ENCODE measurements around the gene FLNB.

The FLNB gene

GRCh38 chr3:58025406-58025805 lies 17.2 kb downstream of the FLNB start:
- Histone ChIP-seq H3K9ac (ENCODE audit: low read depth, low read length) (no peak overlapping the region), H3K27me3 (ENCODE audit: insufficient read depth, low read length) (no peaks in the 10 kb centered on the region), H3K36me3 (ENCODE audit: insufficient read depth, low read length) (no peaks in the 10 kb centered on the region), H3K4me3 (ENCODE audit: low read length) (no peak overlapping the region), H3K4me1 (ENCODE audit: insufficient read depth, low read length) (peaks cover 63% of the 10 kb centered on the region), H3K27ac (ENCODE audit: low read depth, low read length) (no peak overlapping the region; the same call in 1 of the 2 replicates), H3K9me3 (ENCODE audit: insufficient read depth, low read depth, low read length) (no peaks in the 10 kb centered on the region)
- 75% methylated on average over 5 of the region's 5 CpGs for WGBS

- WGBS = 73% methylated on average over 12 of the region's 12 CpGs
- H3K27me3 ChIP-seq (ENCODE audit: insufficient read depth, low read length) = no peaks in the 10 kb centered on the region
- H3K4me1 ChIP-seq (ENCODE audit: insufficient read depth, low read length) = peaks cover 57% of the 10 kb centered on the region
- 0 out of 2 replicates have a peak overlapping the region, but pooled peaks have one; percentile 25 for H3K9ac ChIP-seq (ENCODE audit: low read depth, low read length)
- peak overlapping the region; percentile 33; the same call in 1 of the 2 replicates for H3K27ac ChIP-seq (ENCODE audit: low read depth, low read length)
- no peaks in the 10 kb centered on the region for H3K36me3 ChIP-seq (ENCODE audit: insufficient read depth, low read length)
- no peaks in the 10 kb centered on the region for H3K9me3 ChIP-seq (ENCODE audit: insufficient read depth, low read depth, low read length)
- H3K4me3 ChIP-seq (ENCODE audit: low read length) = no peak overlapping the region
Observed at GRCh38 chr3:58025837-58026569, 17.8 kb downstream of the FLNB start.

GRCh38 chr3:58026598-58026997 lies 18.4 kb downstream of the FLNB start:
- H3K9me3 ChIP-seq (ENCODE audit: insufficient read depth, low read depth, low read length) = no peaks in the 10 kb centered on the region
- no peak overlapping the region for H3K4me3 ChIP-seq (ENCODE audit: low read length)
- no peaks in the 10 kb centered on the region for H3K27me3 ChIP-seq (ENCODE audit: insufficient read depth, low read length)
- peaks cover 53% of the 10 kb centered on the region for H3K4me1 ChIP-seq (ENCODE audit: insufficient read depth, low read length)
- H3K36me3 ChIP-seq (ENCODE audit: insufficient read depth, low read length) = no peaks in the 10 kb centered on the region
- H3K27ac ChIP-seq (ENCODE audit: low read depth, low read length) = no peak overlapping the region
- WGBS = 95% methylated on average over 7 of the region's 7 CpGs
- no peak overlapping the region for H3K9ac ChIP-seq (ENCODE audit: low read depth, low read length)

- Histone ChIP-seq H3K27ac (ENCODE audit: low read depth, low read length) (peak overlapping the region; percentile 16), H3K4me1 (ENCODE audit: insufficient read depth, low read length) (peaks cover 49% of the 10 kb centered on the region), H3K9ac (ENCODE audit: low read depth, low read length) (peak overlapping the region; percentile 25; the same call in 1 of the 2 replicates), H3K9me3 (ENCODE audit: insufficient read depth, low read depth, low read length) (no peaks in the 10 kb centered on the region), H3K4me3 (ENCODE audit: low read length) (no peak overlapping the region), H3K36me3 (ENCODE audit: insufficient read depth, low read length) (no peaks in the 10 kb centered on the region), H3K27me3 (ENCODE audit: insufficient read depth, low read length) (no peaks in the 10 kb centered on the region)
- 69% methylated on average over 4 of the region's 6 CpGs for whole genome bisulfite sequencing
Observed at GRCh38 chr3:58027704-58028317, 19.6 kb downstream of the FLNB start.

GRCh38 chr3:58028902-58029301 lies 20.7 kb downstream of the FLNB start:
- Histone ChIP-seq H3K4me3 (ENCODE audit: low read length) (no peak overlapping the region), H3K27me3 (ENCODE audit: insufficient read depth, low read length) (no peaks in the 10 kb centered on the region), H3K36me3 (ENCODE audit: insufficient read depth, low read length) (no peaks in the 10 kb centered on the region), H3K9me3 (ENCODE audit: insufficient read depth, low read depth, low read length) (no peaks in the 10 kb centered on the region), H3K27ac (ENCODE audit: low read depth, low read length) (no peak overlapping the region), H3K4me1 (ENCODE audit: insufficient read depth, low read length) (peaks cover 48% of the 10 kb centered on the region), H3K9ac (ENCODE audit: low read depth, low read length) (no peak overlapping the region)
- WGBS = 92% methylated on average over 1 of the region's 1 CpG

GRCh38 chr3:58029842-58030584 lies 21.8 kb downstream of the FLNB start:
- 72% methylated on average over 5 of the region's 5 CpGs for WGBS
- peaks cover 50% of the 10 kb centered on the region for H3K4me1 ChIP-seq (ENCODE audit: insufficient read depth, low read length)

GRCh38 chr3:58032186-58032585 lies 24.0 kb downstream of the FLNB start:
- no peak overlapping the region for H3K27ac ChIP-seq (ENCODE audit: low read depth, low read length)
- H3K4me3 ChIP-seq (ENCODE audit: low read length) = no peak overlapping the region
- 64% methylated on average over 4 of the region's 4 CpGs for WGBS
- no peak overlapping the region for H3K9ac ChIP-seq (ENCODE audit: low read depth, low read length)
- no peaks in the 10 kb centered on the region for H3K27me3 ChIP-seq (ENCODE audit: insufficient read depth, low read length)
- H3K36me3 ChIP-seq (ENCODE audit: insufficient read depth, low read length) = no peaks in the 10 kb centered on the region
- H3K9me3 ChIP-seq (ENCODE audit: insufficient read depth, low read depth, low read length) = no peaks in the 10 kb centered on the region
- H3K4me1 ChIP-seq (ENCODE audit: insufficient read depth, low read length) = peaks cover 51% of the 10 kb centered on the region

More at GRCh38 chr3:58029842-58030584, 21.8 kb downstream of the FLNB start:
- Histone ChIP-seq H3K36me3 (ENCODE audit: insufficient read depth, low read length) (no peaks in the 10 kb centered on the region), H3K9ac (ENCODE audit: low read depth, low read length) (no peak overlapping the region), H3K27me3 (ENCODE audit: insufficient read depth, low read length) (no peaks in the 10 kb centered on the region), H3K4me3 (ENCODE audit: low read length) (no peak overlapping the region), H3K9me3 (ENCODE audit: insufficient read depth, low read depth, low read length) (no peaks in the 10 kb centered on the region), H3K27ac (ENCODE audit: low read depth, low read length) (no peak overlapping the region)

- Histone ChIP-seq H3K36me3 (ENCODE audit: insufficient read depth, low read length) (no peaks in the 10 kb centered on the region), H3K27me3 (ENCODE audit: insufficient read depth, low read length) (no peaks in the 10 kb centered on the region), H3K9ac (ENCODE audit: low read depth, low read length) (no peak overlapping the region), H3K4me3 (ENCODE audit: low read length) (no peak overlapping the region), H3K9me3 (ENCODE audit: insufficient read depth, low read depth, low read length) (no peaks in the 10 kb centered on the region), H3K27ac (ENCODE audit: low read depth, low read length) (no peak overlapping the region), H3K4me1 (ENCODE audit: insufficient read depth, low read length) (peaks cover 51% of the 10 kb centered on the region)
- 68% methylated on average over 5 of the region's 6 CpGs for WGBS
Observed at GRCh38 chr3:58034738-58035523, 26.7 kb downstream of the FLNB start.

- peak overlapping the region; percentile 44; the same call in 1 of the 2 replicates for H3K27ac ChIP-seq (ENCODE audit: low read depth, low read length)
- 87% methylated on average over 11 of the region's 11 CpGs for WGBS
Observed at GRCh38 chr3:58035524-58036255, 27.5 kb downstream of the FLNB start.

GRCh38 chr3:58036293-58037032 lies 28.2 kb downstream of the FLNB start:
- 82% methylated on average over 8 of the region's 8 CpGs for WGBS
- Histone ChIP-seq H3K27me3 (ENCODE audit: insufficient read depth, low read length) (no peaks in the 10 kb centered on the region), H3K9ac (ENCODE audit: low read depth, low read length) (no peak overlapping the region), H3K9me3 (ENCODE audit: insufficient read depth, low read depth, low read length) (no peaks in the 10 kb centered on the region), H3K4me3 (ENCODE audit: low read length) (no peak overlapping the region), H3K4me1 (ENCODE audit: insufficient read depth, low read length) (peaks cover 58% of the 10 kb centered on the region), H3K27ac (ENCODE audit: low read depth, low read length) (peak overlapping the region; percentile 44; the same call in 1 of the 2 replicates), H3K36me3 (ENCODE audit: insufficient read depth, low read length) (no peaks in the 10 kb centered on the region)

More at GRCh38 chr3:58035524-58036255, 27.5 kb downstream of the FLNB start:
- Histone ChIP-seq H3K9me3 (ENCODE audit: insufficient read depth, low read depth, low read length) (no peaks in the 10 kb centered on the region), H3K4me1 (ENCODE audit: insufficient read depth, low read length) (peaks cover 50% of the 10 kb centered on the region), H3K9ac (ENCODE audit: low read depth, low read length) (no peak overlapping the region), H3K36me3 (ENCODE audit: insufficient read depth, low read length) (no peaks in the 10 kb centered on the region), H3K27me3 (ENCODE audit: insufficient read depth, low read length) (no peaks in the 10 kb centered on the region), H3K4me3 (ENCODE audit: low read length) (no peak overlapping the region)

Data from HUES64 (cell line).